Hematopoietic multipotent progenitor cell treated with erythropoietin and hydrocortisone succinate and interleukin-3 and kit ligand, for 15 days (in vitro differentiated cells): Measurements from ENCODE around the gene NLE1.
"Not testable (repeated sequence)": the region's sequence is repeated elsewhere in the genome, so short reads cannot be mapped to it uniquely, and the experiment has no call there.

ENCODE experiments used
- DNase-seq: peaks from one replicate; pipeline ENCODE4 v3.0.0-alpha.2; 2015; ENCODE audit warnings: low spot score

Gene NLE1

DNA sequence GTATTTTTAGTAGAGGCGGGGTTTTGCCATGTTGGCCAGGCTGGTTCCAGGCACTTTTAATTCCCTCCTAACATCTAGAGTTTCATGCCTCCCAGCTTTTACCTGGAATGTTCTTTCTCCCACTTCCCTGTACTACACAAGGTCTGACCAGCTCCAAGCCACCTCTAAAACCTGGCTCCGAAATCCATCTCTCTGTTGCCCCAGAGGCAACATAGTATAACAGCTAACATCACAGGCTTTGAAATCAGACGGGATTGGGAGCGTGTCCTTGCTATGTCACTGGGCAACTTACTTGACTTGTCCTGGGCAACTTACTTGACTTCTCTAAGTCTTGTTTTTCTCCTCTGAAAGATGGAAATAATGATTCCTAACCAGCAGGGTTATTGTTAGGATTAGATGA lies 20.7 kb upstream of the NLE1 start:
- no peak for DNase-seq

DNA sequence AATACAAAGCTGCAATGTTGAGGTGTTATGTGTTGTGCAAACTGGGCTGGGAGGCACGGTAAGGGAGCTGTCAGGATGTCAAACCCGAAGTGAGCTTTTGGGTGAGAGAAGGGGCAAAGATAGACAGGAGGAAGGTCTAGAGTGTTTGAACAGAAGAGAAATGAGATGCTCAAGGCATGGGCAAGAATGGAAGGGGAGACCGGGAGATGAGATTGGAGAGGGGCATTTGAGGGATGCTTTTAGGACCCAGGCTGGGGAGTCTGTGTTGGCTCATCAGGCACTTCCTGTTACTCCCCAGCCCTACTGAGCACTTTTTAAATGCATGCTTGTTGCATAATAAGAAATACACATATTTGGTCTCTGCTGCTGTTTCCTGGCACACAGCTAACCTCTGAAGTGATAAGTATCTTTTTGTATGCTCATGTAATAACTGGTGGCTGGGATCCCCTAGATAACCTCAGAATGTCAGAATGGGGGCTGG lies 19.2 kb upstream of the NLE1 start:
- no peak for DNase-seq

DNA sequence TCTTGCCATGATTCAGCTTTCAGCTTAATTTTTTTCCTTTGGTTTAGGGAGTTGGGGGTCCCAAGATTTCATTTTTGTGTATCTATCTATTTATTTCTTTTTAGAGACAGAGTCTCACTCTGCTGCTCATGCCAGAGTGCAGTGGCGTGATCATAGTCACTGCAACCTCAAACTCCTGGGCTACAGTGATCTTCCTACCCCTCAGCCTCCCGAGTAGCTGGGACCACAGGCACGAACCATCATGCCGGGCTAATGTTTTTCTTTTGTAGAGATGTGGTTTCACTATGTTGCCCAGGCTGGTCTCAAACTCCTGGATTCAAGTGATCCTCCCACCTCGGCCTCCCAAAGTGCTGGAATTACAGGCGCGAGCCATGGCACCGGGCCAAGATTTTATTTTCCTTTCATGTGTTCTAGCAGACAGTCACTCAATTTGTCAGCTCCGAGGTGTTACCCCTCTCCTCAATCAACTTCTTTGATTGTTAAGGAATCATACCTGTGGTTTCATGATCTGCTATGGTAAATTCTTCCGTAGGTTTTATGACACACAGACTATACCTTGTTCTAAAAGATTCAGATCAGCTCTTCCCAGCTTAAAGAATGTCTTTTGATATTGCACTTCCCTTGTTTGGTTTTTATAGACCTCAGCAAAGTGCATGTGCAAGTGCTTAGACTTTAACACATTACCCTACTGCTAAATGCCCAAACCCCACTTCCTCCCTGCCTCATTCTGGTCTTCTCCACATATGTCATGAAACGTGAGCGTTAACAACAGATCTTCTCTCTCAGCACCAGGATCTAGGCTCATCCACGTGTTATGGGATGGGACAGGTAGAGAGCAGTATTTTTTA lies 18.5 kb upstream of the NLE1 start:
- DNase-seq: no peak

DNA sequence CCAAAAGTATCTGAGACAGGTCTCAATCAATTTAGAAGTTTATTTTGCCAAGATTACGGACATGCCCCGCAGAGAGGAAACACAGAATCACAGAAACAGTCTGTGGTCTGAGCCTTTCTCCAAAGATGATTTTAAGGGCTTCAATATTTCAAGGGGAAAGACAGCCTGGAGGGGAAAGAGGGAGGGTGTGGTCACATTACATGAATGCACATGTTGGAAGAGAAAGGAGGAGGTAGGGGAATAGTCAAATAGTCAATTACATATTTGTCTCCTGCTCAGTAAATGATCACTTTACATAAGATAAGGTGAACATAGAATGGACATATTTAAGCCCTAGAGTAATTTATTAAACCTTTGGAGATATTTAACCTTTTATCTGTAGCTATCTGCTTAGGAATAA lies 17.8 kb upstream of the NLE1 start:
- no peak for DNase-seq

DNA sequence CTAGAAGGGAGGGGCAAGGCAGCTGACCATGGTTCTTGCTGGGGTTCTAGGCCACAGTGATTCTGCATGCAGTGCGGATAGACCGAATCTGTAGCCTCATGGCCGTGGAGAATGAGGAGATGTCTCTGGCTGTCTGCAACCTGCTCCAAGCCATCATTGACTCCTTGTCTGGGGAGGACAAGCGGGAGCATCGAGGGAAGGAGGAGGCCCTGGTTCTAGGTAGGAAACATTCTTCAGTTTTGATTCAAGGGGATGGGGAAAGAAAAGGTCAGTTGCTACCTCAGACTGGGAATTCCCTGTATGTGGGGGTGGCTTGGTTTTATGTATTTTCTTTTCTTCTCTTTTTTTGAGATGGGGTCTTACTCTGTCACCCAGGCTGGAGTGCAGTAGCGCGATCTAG lies 13.1 kb upstream of the NLE1 start:
- no peak for DNase-seq

DNA sequence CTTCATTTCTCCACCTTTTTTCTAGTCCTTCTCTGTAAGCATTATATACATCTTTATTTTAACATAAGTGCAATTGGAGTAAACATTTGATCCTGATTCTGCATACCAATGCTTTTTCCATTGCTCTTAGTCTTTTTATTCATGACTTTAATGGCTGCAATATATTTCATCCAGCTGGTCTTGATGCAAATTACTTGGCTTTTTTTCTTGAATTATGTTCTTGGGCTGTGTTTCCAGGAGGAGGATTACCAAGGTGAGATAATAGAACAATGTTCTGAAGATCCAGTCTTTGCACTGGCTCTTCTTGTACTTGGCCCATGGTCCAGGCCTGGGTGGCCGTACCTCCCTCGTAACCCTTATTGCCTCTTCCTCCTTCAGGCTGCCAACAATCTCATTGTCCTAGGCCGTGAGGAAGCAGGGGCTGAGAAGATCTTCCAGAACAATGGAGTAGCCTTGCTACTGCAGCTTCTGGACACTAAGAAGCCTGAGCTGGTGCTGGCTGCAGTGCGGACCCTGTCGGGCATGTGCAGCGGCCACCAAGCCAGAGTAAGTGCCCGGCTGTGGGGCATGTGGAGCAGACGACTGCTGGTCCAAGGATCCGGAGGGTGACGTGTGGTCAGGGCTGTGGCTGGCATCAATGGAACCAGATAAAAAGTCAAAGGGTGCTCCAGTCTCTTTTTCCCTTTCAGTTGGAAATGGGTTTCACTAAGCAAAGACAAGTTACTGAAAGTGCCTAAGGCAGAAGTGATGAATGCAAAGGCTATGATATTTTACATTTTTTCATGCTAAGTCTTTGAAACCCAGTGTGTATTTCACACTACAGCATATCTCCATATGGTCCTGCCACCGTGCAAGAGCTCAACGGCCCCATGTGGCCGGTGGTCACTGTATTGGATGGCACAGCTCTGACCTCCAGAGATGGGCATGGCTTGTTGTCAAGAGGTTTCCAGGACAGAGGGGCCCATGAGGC lies 12.4 kb upstream of the NLE1 start:
- DNase-seq: no peak

DNA sequence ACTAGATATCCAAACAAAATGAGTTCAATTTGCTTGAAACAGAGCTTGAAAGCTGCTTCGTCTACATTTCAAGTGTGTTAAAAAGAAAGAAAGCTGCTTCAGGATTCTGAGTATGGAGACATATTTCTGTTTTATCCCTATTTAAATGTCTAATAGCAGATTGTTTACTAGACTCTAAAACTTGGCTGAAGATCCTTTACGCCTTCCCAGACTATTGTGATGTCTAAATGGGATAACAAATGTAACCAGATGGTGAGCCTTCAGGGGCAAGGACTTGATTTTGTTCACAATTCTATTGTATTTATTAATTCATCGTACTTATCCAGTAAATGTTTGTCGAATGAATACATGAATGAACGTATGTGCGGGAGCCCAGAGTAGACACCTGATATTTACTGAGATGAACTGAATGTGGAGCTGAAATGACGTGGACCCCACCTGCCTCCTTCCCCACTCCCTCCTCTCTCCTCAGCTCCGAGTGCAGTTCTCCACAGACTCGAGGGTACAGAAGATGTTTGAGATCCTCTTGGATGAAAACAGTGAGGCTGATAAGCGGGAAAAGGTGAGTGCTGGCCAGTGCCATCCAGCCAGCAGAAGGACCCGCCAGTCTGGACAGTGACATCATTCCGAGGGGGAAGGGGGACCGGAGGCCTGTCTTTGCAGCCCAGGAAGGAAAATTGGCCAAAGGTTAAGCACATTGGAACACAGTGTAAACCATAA lies 10.5 kb upstream of the NLE1 start:
- no peak for DNase-seq

DNA sequence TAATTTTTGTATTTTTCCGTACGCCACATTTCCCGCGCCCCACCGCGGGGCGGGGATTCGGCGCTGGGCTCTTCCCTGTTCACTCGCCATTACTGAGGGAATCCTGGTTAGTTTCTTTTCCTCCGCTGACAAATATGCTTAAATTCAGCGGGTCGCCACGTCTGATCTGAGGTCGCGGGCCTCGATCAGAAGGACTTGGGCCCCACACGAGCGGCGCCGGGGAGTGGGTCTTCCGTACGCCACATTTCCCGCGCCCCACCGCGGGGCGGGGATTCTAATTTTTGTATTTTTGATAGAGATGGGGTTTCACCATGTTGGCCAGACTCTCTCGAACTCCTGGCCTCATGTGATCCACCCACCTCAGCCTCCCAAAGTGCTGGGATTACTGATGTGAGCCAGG lies 9.0 kb upstream of the NLE1 start:
- DNase-seq: not testable (repeated sequence)

DNA sequence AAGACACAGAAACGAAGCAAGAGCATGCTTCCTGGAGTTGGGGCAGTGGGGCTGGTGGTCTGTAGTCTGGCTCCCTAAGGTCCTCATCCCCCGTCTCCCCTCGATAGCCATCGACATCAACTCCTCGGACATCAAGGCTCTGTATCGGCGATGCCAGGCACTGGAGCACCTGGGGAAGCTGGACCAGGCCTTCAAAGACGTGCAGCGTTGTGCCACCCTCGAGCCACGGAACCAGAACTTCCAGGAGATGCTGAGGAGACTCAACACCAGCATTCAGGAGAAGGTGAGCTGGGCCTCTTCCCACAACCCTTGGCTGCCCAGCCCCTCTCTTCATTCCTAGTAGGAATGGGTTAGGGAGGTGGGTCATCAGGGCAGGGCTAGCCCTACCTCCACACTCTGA lies 7.8 kb upstream of the NLE1 start:
- DNase-seq: no peak

DNA sequence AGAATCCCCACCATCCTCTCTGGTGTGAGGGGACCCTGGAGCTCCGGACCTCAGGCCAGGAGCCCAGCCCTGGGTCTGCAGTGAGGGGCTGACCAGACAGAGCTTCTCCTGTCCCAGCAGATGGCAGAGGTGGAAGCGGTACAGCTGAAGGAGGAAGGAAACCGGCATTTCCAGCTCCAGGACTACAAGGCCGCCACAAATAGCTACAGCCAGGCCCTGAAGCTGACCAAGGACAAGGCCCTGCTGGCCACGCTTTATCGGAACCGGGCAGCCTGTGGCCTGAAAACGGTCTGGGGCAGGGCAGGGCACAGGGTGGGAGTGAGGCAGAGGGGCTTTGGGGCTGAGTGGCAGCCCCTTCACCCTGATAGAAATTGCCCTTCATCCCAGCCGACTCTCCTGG lies 6.0 kb upstream of the NLE1 start:
- no peak for DNase-seq

DNA sequence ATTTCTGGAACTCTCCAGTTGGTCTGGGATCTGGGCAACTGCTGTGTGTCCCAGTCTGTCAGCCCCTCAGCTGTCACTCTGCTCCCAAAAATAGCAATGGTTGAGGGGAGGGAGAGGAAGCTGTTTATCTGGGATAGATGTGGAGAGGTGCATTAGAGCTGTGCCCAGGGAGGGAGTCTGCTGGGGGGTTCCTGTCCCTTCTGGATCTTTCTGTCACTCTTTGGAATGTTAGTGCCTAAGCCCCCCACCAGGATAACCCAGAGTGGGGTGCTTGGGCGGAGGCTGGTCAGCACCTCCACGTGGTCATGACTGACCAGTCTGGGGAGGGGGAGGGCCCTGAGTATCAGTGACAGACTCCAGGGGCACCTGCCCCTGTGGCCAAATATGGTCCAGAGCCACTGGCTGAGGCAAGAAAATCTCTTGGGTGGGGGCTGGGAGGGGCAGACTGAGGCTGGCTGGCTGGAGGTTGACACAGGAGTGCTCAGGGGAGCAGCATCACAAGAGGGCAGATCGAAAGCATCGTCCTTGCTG lies 5.3 kb upstream of the NLE1 start, which contains the start of gene UNC45B:
UNC45B (plus strand) TSS at position 443 of the 531 bp plus-strand sequence. CDS start 447 bp downstream, outside the sequence.
- no peak for DNase-seq

DNA sequence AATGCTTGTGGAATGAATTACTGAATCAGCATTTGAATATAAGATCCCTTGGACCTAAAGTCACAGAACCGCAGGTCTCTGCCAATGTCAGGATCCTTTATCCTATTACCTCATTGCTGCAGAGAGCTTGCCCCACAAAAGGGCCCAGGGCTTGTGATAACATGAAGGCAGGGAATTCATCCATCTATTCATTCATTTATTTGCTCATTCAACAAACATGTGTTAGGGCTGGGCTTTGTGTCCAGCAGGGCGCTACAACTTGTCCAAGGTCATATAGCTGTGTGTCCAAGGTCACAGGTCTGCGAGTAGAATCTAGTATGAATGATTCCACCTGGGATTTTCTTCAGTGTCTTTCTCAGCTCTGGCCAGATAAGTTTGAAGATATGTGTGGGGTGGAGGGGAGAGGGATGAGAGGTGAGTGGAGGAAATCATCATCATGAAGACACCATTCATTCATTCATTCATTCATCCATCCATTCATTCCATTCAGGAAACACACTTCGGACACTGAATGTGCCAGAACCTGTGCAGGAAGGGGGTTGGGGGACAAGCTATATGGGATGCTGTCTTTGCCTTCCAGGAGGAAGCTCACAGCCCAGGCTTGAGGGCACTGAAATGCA lies 4.2 kb upstream of the NLE1 start:
- DNase-seq: no peak

DNA sequence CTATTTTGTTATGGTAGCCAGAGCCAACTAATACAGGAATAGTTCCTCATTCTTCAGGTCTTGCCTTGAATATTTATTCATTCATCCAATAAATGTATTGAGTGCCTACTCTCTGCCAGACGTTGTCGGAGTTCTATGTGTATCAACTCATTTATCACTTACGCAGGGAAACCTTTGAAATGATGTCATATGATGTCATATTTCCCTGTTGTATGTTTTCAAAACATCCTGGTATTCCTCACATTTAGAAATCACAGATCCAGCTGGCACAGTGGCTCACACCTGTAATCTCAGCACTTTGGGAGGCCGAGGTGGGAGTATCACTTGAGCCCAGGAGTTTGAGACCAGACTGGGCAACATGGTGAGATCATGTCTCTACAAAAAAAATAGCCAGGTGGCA lies 2.7 kb upstream of the NLE1 start:
- DNase-seq: no peak

DNA sequence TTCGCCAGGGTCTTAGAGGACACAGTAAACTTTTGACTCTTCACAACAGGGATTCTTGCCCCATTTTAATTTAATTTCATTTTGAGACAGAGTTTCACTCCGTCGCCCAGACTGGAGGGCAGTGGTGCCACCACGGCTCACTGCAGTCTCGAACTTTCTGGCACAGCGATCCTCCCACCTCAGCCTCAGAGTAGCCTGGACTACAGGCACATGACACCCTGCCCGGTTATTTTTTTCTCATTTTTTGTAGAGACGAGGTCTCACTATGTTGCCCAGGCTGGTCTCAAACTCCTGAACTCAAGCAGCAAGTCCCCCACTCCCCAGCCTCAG lies 329 bp upstream of the NLE1 start:
- no peak for DNase-seq

DNA sequence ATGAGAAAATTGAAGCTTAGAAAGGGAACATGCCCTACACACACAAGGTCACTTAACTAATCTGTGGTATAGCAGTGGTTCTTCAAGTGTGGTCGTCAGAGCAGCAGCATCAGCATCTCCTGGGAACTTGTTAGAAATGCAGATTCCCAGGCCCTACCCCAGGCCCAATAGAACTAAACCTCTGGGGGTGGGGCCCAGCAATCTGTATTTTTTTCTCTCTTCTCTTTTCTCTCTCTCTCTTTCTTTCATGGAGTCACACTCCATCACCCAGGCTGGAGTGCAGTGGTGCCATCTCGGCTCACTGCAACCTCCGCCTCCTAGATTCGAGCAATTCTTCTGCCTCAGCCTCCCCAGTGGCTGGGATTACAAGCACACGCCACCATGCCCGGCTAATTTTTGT lies 3.9 kb downstream of the NLE1 start:
- DNase-seq: no peak

DNA sequence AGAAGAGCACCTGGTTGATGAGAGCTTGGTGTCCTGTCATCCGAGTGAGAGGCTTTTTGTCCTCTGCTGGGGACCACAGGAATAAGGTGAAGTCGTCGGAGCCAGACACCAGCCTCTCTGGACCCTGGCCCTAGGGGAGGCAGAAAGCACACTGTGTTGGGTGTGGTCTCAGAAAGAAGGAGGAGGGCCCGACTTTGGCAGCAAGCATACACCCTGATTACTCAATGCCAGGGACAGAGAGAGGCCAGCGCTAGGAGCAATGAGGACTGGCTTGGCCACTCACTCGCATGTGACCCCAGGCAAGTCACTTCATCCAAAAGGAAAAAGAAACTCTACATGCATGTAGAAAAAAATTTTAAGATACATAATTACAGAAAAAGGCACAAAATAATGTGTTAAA lies 6.8 kb downstream of the NLE1 start:
- no peak for DNase-seq

DNA sequence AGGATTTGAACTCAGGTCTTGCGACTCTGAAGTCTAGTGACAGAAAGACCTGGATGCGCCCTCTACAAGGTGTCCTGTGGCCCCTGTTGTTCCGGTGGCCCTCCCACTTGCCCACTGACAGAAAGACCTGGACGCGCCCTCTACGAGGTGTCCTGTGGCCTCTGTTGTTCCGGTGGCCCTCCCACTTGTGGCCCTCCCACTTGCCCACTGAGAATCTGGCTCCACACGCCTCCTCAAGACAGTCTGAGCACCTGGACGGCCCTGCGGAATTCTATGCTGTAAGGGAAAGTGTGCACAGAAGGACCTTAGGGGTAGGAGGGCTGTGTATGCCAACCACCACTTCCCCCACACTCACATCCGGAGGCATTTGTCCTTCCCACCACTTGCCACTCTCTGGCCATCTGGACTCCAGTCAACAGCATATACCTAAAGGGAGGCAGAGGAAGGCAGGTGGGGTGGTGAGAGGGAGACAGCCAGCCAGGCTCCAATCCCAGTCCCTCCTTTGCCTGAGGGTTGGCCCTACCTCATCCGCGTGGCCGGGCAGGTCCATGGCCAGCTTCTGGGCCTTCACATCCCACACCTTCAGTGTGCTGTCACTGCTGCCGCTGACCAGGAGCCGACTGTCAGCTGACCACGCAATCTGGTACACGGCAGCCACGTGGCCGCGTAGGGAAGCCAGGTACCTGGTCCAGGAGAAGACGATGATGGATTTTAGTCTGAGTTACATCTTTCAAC lies 9.1 kb downstream of the NLE1 start:
- no peak for DNase-seq

DNA sequence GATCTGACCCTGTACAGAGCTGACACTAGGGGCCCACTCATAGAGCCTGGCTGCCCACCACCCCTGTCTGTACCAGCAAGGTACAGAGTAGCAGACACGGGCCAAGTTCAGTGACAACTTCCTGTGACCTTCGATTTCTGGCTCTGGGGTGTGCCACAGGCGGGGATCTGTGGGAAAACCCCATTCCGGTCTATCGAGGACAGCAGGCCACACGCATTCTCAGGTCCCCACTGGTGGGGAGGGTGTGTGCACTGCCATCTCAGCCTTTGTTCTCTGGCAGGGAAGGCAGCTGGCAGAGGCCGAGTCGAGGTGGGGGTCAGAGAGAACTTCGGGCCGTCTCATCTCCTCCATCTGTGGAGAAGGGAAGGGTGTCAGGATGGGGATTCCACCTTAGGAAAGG lies 10.0 kb downstream of the NLE1 start:
- no peak for DNase-seq

DNA sequence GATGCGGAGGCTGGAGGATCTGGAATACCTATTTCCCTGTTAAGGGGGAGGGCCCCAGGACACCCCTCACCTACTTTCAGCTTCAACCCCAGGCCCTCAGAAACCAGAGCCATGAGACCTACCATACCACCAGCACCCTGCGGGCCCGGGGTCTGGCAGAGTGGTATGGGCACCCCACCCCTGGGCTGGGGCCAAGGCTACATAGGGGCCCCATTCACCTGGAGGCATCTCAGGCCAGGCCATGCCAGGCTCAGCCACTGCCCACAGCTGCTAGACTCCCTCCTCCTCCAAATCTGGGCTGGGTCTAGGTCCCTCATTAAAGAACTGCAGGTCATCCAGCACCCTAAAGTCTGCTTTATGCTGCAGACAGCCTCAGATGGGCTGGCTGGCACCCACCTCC lies 11.7 kb downstream of the NLE1 start:
- no peak for DNase-seq

DNA sequence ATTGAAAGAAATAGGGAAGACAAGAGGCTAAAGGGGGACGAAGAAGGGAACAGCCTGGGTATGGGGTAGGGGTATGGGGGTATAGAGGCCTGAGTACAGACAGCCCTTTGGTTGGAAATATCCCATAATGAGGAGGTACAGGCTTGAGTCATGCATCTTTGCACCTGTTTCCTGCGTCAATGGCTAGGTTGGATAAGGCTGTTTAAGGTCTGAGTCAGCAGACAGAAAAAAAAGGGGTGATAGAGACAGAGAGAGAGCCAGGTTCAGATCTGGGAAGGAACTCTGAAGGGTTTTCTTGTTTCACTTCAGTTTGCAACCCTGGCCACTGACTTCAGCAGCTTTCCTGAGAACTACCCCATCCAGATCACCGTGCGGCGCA lies 12.1 kb downstream of the NLE1 start:
- no peak for DNase-seq
